Sigmoid colon (tissue), 7 donors: ENCODE data around the gene HPSE. TPM values are rescaled to one million over a fixed set of nuclear protein-coding genes. Genes with fewer than 3 reads are reported as not detected.

ENCODE experiments used
- DNase-seq: peaks from one replicate; pipeline ENCODE4 v3.0.0-alpha.2; 2019
- H3K27ac ChIP-seq, 4 donors: fragments of 200-600 bp; sonication (generic); one replicate each; pipeline ENCODE4 v1.5.1; 2016 to 2019; ENCODE audit warnings: mild to moderate bottlenecking in 1 of 4
- H3K27me3 ChIP-seq, 3 donors: fragments of 200-600 bp; sonication (generic); one replicate each; pipeline ENCODE4 v1.5.1; 2019; ENCODE audit warnings: mild to moderate bottlenecking in 1 of 3
- H3K36me3 ChIP-seq, 4 donors: fragments of 200-600 bp; sonication (generic); one replicate each; pipeline ENCODE4 v1.5.1; 2016 to 2019
- H3K4me1 ChIP-seq, 4 donors: fragments of 200-600 bp; sonication (generic); one replicate each; pipeline ENCODE4 v1.5.1; 2017 to 2019
- H3K4me3 ChIP-seq, 4 donors: fragments of 200-600 bp; sonication (generic); one replicate each; pipeline ENCODE4 v1.5.1; 2017 to 2019; ENCODE audit warnings: mild to moderate bottlenecking in 2 of 4, moderate library complexity in 1 of 4
- H3K9me3 ChIP-seq, 4 donors: fragments of 200-600 bp in 3 of 4; sonication (generic) in 3 of 4; one replicate each; pipeline versions ENCODE4 v1.5.1 to v1.6.1; 2013 to 2019
- EP300 ChIP-seq, 4 donors: sonication (generic); formaldehyde crosslinking; IDR thresholded peaks; one replicate each; pipeline ENCODE4 v1.6.1; 2017; ENCODE audit warnings: antibody characterized with exemption in 4 of 4
- POLR2A ChIP-seq, 2 donors: fragments of 450-650 bp; IDR thresholded peaks; one replicate each; pipeline ENCODE4 v1.6.1; 2016; ENCODE audit warnings: antibody characterized with exemption in 2 of 2, mild to moderate bottlenecking in 2 of 2, moderate library complexity in 2 of 2
- POLR2AphosphoS5 ChIP-seq, 4 donors: sonication (generic); formaldehyde crosslinking; IDR thresholded peaks; one replicate each; pipeline ENCODE4 v1.6.1; 2017; ENCODE audit warnings: antibody characterized with exemption in 4 of 4
- WGBS, 2 donors: extraction: QIAGEN DNeasy Blood & Tissue Kit; methylation state at CpG; one replicate each; pipeline ENCODE4 v1.1.7; 2013; 5-methylcytosine and 5-hydroxymethylcytosine counted together
- intact Hi-C: fragments of 100-400 bp; cut with DNase I; formaldehyde crosslinking; loops from one replicate; pipeline ENCODE4 v1.15.1; 2023
- polyA plus RNA-seq, 3 donors: library from polyadenylated mRNA; stranded (reverse); fragments of 200-250 nt; gene quantifications; one replicate each; pipeline ENCODE4 v1.2.3, GENCODE V29; 2013
- total RNA-seq, 4 donors: library from RNA; depleted of rRNA; stranded (reverse); fragments of >200 nt; gene quantifications; one replicate each; pipeline ENCODE4 v1.1.0, GENCODE V29; 2016
- TF ChIP-seq, protein P1 (sequence below), 4 experiments: fragments of 450-650 bp in 3 of 4; fragments of 200-600 bp in 1 of 4; IDR thresholded peaks; one replicate each; pipeline ENCODE4 v1.5.1; 2016 to 2019; ENCODE audit warnings: antibody characterized with exemption in 4 of 4, mild to moderate bottlenecking in 3 of 4, moderate library complexity in 2 of 4
- donor health status: healthy with polysubstance abuse.
- donor health status: Bipolar disorder and iron deficiency.
- donor health status: healthy.

The HPSE gene
- total and polyA plus RNA-seq, 7 donors = 0.54 to 7.3 (median 0.71) TPM

DNA sequence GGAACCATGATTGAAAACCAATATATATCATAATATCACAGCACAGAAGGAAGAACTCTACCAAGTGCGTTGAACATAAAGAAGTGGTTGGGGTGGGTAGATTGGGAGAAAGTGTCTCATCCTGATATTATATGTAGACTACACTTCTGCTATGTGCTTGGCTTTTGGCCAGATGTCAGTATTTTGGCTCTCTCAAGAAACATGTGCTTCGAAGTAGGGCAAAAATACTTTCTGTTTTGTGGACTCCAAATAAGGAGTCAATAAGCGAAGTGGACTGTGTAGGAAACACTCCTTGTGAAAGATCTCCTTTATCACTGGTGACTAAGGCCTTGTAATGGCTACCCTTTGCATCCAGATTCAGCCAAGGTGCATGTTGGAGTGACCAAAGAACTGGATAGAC, 7.8 kb upstream of the HPSE start:
- TF ChIP-seq, protein P1, sequence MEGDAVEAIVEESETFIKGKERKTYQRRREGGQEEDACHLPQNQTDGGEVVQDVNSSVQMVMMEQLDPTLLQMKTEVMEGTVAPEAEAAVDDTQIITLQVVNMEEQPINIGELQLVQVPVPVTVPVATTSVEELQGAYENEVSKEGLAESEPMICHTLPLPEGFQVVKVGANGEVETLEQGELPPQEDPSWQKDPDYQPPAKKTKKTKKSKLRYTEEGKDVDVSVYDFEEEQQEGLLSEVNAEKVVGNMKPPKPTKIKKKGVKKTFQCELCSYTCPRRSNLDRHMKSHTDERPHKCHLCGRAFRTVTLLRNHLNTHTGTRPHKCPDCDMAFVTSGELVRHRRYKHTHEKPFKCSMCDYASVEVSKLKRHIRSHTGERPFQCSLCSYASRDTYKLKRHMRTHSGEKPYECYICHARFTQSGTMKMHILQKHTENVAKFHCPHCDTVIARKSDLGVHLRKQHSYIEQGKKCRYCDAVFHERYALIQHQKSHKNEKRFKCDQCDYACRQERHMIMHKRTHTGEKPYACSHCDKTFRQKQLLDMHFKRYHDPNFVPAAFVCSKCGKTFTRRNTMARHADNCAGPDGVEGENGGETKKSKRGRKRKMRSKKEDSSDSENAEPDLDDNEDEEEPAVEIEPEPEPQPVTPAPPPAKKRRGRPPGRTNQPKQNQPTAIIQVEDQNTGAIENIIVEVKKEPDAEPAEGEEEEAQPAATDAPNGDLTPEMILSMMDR (IDR thresholded peaks at IDR 0.05) = no peak
- TF ChIP-seq EP300 (IDR thresholded peaks at IDR 0.05) (no peak), POLR2AphosphoS5 (IDR thresholded peaks at IDR 0.05) (no peak), POLR2A (IDR thresholded peaks at IDR 0.05) (no peak)
- H3K4me1 ChIP-seq = no peaks in the 10 kb centered on the region
- H3K36me3 ChIP-seq = no peaks in the 10 kb centered on the region
- no peaks in the 10 kb centered on the region for H3K27me3 ChIP-seq
- intact Hi-C loops = no loop called here
- H3K27ac ChIP-seq = no peak overlapping the region
- DNase-seq = no peak
- 60 to 87% methylated on average over 3 of the region's 3 CpGs for WGBS, 2 donors
- H3K4me3 ChIP-seq = no peak overlapping the region
- H3K9me3 ChIP-seq = peaks cover 0 to 7% (median 2%) of the 10 kb centered on the region in 4 donors

DNA sequence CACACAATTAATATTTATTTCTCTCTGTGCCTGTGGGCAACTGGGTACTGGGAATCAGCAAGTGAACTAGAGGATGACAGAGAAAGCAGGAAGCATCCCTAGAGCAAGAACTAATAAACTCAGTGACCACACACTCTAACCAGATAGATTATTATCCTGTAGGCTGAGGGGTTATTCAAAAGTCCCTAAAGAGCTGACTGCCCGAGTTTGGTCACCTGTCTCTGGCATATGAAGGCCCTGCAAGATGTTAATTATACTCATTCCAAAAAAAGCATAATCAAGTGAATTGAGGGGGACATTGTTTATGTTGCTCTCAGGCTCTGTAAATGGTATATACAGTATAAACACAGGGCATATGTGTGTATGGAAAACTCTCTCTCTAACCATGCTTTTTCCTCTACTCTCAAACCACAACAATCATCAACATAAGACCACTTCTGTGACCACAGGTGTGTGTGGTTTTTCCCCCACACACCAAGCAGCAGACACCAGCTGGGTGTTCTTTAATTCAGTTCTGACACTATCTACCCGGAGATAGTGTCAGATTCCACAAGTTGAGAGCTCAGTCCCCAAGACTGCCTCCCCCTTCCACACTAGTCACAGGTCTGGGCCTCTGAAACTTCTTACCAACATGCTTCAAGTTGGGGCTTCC, 6.2 kb upstream of the HPSE start:
- no peaks in the 10 kb centered on the region for H3K4me1 ChIP-seq
- H3K27me3 ChIP-seq = peaks cover 0 to 3% (median under 1%) of the 10 kb centered on the region in 3 donors
- H3K9me3 ChIP-seq = peaks cover 0 to 7% (median under 1%) of the 10 kb centered on the region in 4 donors
- H3K27ac ChIP-seq = no peak overlapping the region
- H3K4me3 ChIP-seq = no peak overlapping the region
- TF ChIP-seq POLR2A (IDR thresholded peaks at IDR 0.05) (no peak), POLR2AphosphoS5 (IDR thresholded peaks at IDR 0.05) (no peak)
- TF ChIP-seq, protein P1 (IDR thresholded peaks at IDR 0.05) = no peak
- 40 to 73% methylated on average over 2 of the region's 2 CpGs for WGBS, 2 donors
- no peaks in the 10 kb centered on the region for H3K36me3 ChIP-seq
- DNase-seq = no peak
- intact Hi-C loops = no loop called here

DNA sequence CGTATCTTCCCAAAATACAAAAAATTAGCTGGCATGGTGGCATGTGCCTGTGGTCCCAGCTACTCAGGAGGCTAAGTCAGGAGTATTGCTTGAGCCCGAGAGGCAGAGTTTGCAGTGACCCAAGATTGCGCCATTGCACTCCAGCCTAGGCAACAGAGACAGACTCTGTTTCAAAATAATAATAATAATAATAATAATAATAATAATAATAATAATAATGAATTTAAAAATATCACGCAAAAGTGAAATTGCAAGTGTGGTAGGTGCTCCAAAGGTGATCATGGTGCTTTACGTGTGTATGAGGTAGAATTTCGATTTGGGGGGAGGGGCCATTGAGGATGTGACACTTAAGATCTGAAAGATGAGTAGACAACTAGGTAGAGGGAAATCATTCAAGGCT, 4.9 kb upstream of the HPSE start:
- Histone ChIP-seq H3K4me1 (peaks cover 0 to 10% (median 8%) of the 10 kb centered on the region in 4 donors), H3K27me3 (peaks cover 0 to 14% (median 13%) of the 10 kb centered on the region in 3 donors), H3K36me3 (no peaks in the 10 kb centered on the region), H3K4me3 (no peak overlapping the region), H3K27ac (no peak overlapping the region), H3K9me3 (peaks cover 0 to 7% (median 0%) of the 10 kb centered on the region in 4 donors)
- no peak for DNase-seq
- TF ChIP-seq EP300 (IDR thresholded peaks at IDR 0.05) = no peak
- TF ChIP-seq, protein P1 (IDR thresholded peaks at IDR 0.05) = no peak
- no peak for TF ChIP-seq POLR2AphosphoS5 (IDR thresholded peaks at IDR 0.05)
- TF ChIP-seq POLR2A (IDR thresholded peaks at IDR 0.05) = no peak
- intact Hi-C loops = no loop called here
- WGBS, 2 donors = 94 to 95% methylated on average over 6 of the region's 6 CpGs

DNA sequence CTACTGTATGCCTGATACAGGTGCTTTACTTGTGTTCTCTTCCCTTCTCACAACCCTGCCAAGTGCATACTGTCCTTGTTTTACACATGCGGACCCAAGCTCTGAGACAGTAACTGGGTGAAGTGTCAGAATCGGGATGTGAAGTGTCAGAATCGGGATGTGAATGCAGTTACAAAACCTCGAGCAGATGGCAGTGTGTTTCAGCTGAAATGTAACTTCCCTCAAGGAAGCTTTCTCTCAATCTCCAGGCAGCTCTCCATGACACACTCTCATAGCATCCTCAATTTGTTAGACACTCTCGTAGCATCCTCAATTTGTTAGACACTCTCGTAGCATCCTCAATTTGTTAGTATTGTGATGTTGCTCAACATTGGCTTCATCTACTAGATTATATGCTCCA, 1.1 kb upstream of the HPSE start:
- Histone ChIP-seq H3K4me1 (peaks cover 0 to 13% (median 12%) of the 10 kb centered on the region in 4 donors), H3K4me3 (no peak overlapping the region), H3K27me3 (peaks cover 0 to 28% (median 14%) of the 10 kb centered on the region in 3 donors), H3K9me3 (peaks cover 0 to 7% (median 0%) of the 10 kb centered on the region in 4 donors), H3K27ac (no peak overlapping the region), H3K36me3 (no peaks in the 10 kb centered on the region)
- 28 to 41% methylated on average over 6 of the region's 6 CpGs for WGBS, 2 donors
- no peak for DNase-seq
- intact Hi-C loops = no loop called here
- no peak for TF ChIP-seq EP300 (IDR thresholded peaks at IDR 0.05)
- TF ChIP-seq, protein P1 (IDR thresholded peaks at IDR 0.05) = no peak
- no peak for TF ChIP-seq POLR2AphosphoS5 (IDR thresholded peaks at IDR 0.05)
- TF ChIP-seq POLR2A (IDR thresholded peaks at IDR 0.05) = no peak
